Effector CD8-positive, alpha-beta T cell (primary cell): ENCODE results near the gene TUBGCP6.
"Not testable (repeated sequence)": the region's sequence is repeated elsewhere in the genome, so short reads cannot be mapped to it uniquely, and the experiment has no call there.

Experiments
- DNase-seq: peaks from one replicate; lab custom pipeline; 2025; lab: John Stamatoyannopoulos, UW

The TUBGCP6 gene

DNA sequence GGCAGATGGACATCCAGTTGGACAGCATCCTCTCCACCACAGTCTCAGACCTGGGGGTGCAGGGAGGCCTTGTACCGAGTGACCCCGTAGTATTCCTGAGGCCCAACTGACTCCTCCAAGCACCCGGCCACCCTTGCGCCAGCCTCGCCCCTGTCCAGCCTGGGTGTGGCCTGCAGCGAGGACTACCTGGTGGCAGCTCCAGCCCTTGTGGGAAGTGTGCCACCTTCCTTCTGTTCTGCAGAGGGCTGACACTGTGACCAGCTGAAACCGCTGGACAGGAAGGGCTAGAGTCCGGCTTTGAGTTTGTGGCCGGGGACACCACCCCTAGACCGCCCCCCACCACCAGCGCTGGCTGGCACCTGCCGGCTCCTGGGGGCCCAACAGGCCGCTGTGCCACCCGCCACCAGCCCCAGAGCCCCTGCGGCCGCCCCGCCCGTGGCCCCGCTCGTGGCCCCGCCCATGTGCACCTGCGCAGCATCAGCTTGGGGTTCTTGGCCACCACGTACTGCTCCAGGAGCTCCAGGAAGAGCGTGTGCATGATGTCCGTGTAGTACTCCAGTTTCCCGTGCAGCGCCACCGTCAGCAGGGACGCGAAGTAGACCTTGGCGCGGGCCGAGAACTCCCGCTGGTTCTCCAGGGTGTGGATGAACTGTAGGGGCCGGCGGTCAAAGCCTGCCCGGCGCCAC is 35.3 kb upstream of the TUBGCP6 start:
- DNase-seq = no peak

DNA sequence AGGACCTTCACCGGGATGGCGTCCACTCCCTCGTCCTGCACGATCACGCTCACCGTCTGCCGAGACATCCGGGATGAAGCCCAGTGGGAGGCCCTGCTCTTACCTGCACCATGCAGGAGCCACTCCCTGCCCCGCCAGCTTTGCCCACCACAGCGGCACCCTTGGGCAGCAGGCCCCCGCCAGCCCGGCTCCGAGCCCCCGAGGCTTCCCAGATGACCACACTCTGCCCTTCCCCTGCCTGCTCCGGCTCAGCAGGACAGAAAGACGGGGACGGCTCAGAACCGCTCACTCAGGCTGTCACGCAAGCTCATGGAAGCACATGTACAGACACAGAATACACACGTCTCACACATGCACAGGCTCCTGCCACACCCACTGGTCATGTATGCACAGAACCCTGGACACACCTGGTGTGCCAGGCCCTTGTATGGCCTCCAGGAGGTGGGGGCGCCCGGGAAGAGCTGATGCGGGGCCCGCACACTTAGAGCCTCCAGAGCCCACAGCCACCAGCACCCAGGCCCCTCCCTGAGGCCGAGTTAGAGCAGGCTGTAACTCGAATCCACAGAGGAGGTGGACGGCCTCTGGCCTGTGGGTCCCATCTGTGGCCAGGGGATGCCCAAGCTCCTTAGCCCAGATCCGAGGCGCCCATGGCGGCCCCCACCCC is 34.3 kb upstream of the TUBGCP6 start:
- no peak for DNase-seq

DNA sequence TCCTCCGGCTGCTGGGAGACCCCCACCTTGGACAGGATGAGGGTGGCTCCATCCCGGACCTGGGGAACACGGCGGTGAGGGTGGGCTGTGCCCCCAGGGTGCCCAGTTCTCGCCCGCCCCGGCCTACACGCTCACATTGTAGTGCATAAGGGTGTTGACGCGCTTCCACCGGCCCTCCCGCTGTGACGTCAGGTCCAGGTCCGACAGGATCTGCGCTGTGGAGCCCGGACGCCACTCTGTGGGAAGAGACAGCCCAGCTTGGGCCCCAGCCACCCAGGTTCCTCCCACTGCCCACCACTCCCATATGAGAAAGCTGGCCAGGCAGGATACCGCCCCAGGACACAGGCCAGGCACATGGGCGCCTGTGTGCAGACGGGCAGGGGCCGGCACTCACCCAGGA is 33.6 kb upstream of the TUBGCP6 start:
- DNase-seq = no peak

DNA sequence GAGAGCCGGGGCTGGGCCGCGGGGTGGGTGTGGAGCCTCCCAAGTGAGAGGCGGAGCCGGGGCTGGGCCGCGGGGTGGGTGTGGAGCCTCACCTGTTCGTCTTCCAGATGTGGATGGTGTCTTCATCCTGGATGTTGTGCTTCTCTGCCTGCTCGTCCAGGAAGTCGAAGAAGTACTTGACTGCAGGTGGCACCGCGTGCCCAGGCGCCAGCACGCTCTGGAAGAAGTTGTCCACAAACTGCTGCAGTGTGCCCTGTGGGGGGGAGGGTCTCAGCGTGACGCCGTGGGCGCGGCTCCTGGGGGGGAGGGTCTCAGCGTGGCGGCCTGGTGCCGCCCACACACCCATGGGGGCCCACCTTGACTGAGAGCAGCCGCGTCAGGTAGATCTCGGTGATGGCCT is 32.9 kb upstream of the TUBGCP6 start:
- DNase-seq = no peak

DNA sequence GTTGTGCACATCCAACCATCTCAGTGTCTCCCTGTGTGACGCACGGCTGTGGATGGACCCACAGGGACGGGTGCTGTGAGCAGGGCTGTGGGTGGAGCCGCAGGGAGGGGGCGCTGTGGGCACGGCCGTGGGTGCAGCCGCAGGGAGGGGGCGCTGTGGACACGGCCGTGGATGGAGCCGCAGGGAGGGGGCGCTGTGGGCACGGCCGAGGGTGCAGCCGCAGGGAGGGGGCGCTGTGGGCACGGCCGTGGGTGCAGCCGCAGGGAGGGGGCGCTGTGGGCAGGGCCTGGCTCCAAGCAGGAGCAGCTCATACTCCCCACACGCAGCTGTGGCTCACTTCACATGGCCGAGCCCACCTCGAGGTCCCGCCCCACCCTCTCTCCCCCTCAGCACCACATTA is 31.3 kb upstream of the TUBGCP6 start:
- DNase-seq = peak; percentile 39

DNA sequence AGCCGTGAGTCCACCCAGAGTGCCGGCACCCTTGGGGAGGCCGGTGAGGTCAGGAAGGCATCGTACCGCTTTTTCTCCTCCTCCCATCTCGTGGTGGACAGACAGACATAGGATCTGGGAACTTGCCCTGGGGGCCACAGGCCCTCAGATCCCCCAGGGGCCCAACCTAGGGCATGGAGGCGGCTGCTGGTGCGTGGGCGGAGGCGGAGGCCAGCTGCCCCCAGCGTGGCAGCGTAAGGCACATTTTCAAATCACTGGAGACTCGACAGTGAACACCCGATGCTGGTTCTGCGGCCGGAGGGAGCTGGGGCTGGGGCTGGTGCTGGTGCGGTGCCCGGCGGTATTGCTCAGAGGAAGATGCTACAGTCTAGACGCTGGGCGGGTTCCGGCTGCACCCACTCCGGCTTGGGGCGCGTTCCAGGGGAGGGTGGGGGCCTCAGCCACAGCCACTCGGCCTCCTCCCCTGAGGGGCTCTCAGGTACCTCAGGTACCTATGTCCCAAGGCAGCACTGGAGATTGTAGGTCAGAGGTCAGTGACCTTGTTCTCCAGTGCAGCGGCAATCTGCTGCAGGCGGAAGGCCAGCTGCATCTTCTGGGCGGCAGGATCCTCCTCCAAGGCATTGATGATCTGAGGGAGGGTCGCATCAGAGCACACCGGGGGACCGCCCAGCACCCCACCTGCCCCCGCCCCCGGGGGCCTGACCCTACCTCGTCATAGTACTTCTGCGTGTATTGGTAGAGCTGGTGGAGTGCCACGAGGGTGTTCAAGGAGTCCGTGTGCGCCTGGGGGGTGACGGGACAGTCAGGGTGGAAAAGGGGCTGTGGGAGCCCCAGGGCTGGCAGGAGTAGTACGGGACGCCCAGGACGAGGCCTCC is 30.6 kb upstream of the TUBGCP6 start:
- DNase-seq = no peak

DNA sequence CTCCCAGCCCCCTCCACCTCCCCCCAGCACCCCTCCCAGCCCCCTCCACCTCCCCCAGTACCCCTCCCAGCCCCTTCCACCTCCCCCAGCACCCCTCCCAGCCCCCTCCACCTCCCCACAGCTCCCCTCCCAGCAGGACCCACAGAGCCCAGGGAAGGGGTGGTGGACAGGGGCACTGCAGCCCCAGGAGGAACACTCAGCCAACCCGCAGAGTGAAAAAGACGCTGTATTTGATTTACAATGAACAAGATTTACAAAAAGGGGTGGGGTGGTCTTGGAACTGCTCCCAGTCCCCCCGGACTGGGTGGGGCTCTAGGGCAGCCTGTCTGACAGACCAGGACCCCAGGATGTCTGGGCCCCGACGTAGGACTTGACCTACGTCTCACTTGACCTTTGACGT is 29.9 kb upstream of the TUBGCP6 start:
- DNase-seq = no peak

DNA sequence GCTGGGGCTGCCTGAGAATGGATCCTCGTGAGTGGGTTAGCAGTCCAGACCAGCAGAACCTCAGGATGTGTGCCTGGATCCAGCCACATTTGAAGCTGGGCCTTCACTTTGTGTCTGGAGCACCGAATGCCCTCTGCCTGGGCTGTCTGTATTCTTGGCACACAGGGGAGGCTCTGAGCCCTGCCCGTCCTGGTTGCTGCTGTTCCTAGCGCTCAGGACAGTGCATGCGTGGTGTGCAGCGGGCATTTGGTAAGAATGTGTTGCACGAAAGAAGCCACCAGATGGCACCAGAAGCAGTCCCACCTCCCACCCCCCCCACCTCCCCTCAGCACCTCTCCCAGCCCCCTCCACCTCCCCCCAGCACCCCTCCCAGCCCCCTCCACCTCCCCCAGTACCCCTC is 29.5 kb upstream of the TUBGCP6 start:
- no peak for DNase-seq

DNA sequence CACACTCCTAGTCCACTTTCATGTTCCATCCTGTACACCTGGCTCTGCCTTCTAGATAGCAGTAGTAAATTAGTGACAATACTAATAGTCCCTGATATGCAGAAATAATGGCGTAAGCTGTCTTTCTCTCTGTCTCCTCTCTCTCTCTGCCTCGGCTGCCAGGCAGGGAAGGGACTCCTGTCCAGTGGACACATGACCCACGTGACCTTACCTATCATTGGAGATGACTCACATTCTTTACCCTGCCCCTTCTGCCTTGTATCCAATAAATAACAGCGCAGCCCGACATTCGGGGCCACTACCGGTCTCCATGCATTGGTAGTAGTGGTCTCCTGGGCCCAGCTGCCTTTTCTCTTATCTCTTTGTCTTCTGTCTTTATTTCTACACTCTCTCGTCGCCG is 29.0 kb upstream of the TUBGCP6 start:
- not testable (repeated sequence) for DNase-seq

DNA sequence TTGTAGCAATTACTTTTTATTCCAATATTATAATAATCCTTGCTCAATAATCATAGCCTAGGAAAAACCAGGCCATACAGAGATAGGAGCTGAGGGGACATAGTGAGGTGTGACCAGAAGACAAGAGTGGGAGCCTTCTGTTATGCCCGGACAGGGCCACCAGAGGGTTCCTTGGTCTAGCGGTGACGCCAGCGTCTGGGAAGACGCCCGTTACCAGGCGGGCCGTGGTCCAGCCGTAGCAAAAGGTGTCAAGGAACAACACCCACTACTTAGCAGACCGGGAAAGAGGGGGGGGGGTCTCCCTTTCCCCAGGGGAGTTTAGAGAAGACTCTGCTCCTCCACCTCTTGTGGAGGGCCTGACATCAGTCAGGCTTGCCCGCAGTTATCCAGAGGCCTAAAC is 28.5 kb upstream of the TUBGCP6 start:
- not testable (repeated sequence) for DNase-seq

DNA sequence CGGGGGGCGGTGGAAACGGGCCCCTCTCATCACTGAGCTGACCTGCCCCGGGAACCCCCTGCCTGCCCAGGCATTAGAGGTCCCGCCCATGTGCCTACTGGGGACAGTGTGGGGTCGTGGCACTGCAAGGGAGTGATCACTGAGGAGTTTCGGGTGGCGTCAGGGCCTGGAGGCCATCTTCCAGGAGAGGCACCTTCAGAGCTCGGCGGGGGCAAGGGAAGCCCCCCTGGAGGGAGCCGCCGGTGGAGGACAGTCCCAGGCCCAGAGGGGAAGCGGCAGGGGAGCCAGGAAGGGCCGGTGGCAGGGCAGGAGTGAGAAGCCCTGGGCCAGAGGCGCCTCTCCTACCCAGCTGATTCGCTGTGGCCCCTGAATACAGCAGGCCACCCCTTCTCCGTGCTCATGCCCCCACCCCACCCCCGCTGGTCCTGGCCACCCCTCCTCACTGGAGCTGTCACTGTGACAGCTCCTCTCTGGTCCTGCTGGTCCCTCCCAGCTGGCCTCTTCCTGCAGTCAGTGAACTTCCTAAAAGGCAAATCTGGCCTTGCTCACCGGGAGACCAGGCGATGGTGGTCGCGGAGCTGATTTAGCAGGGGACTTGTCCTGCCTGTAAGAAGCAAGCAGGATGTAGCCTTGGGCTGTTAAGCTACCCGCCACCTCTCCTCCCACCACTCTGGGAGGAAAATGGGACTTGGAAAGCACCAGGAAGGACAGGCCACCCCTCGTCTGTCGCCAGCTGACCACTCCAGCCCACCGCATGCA is 27.4 kb upstream of the TUBGCP6 start:
- DNase-seq = no peak

DNA sequence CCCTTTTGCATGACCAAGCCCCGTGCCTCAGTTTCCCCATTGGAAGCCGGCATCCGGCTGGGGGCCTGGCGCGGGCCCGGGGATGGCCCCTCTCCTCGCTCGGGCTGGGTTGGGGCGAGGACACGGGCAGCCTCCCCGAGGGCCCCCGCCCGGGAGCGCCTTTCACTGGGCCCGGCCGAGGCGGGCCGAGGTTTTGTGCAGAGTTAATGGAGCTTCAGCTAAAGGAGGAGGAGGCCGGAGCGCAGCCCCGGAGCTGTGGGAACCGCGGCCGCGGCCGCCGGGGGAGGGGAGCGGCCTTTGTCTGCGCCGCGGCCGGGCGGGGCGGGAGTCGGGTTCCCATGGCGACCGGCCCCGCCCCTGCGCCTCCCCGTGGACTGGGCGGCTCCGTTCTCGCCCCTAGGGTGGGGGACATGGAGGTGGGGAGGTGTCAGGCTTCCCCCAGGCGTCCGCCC is 26.7 kb upstream of the TUBGCP6 start:
- peak; percentile 12 for DNase-seq

DNA sequence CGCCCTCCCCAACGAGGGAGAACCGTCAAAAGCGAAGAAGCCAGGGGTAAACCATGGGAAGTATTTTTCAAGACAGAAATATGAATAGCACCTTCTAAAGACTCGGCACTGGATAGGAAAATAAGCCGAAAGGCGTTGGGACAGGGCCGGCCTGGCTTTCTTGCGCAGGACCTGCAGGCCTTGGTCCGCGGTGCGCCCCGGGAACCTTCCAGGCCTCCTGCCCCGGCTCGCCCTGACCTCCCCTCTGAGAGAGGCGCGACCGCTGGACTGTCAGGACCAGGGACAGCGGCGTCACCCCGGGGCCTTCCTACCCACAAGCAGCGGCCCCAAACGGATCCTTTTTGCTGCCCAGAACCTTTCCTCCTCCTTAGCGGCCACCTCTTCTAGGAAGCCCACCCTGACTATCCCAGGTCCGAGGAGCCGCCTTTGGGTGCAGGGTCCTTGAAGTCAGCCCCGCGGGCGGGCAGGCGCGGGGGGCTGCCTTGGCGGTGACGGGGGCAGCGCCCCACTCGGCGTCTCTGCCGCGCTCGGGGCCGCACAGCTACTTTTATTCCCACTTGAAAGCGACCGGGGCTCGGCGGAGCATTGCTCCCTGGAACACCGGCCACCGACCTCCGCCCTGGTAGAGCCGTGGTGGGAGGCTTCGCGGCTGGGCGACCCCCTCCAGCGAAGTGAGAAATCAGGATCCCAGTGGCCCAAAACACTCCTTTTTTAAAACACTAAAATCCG is 26.0 kb upstream of the TUBGCP6 start:
- peak; percentile 49 for DNase-seq

DNA sequence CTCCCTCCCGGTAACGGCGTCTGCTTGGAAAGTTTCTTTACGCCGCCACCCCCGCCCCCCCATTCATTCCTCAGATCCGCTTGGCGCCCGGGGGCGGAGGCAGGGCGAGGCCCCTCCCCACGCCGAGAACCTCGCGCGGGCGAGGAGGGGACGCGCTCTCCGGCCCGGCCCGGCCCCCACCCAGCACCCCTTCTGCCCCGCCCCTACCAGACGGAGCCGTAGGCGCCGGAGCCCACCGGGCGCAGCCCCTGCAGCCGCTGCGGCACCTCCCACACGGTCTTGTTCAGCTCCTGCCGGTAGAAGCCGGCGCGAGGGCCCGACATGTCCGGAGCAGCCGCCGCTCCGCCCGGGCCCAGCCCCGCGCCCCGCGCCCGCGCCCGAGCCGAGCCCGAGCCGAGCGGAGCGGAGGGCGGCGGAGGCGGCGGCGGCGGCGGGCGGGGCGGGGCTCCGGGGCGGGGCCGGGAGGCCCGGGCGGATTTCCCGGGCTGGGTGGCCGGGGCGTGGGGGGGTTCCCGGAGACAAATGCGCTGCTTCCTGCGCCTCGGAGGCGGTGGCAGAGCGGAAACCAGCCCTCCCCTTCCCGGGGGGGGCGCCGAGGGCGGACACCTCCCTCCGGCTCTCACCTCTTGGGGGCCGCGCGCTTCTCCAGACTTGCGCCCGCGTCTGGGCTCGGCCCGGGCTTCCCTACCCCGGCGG is 25.3 kb upstream of the TUBGCP6 start, which contains the start of gene MAPK11:
MAPK11 (minus strand) TSS at position 411 of the 696 bp plus-strand sequence; CDS start at position 323, 88 bp downstream.
- DNase-seq = peak; percentile 32

DNA sequence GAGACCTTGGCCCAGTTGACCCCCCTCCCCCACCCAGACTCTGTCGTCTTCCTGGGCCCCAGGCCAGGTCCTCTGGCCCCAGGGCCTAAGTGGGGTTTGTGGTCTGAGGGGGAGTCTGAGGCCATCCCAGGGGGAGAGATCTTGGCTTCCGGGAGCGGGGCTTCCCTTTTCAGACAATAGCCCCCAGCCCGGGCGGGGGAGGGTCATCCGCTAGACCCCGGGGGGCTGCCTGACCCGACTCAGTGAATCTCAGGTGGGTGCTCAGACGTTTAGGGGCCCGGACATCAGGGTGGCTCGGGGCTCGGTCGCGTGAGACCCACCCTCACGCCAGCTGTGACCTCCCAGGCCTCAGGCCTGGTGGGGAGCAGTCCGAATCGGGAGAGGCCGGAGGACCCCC is 24.7 kb upstream of the TUBGCP6 start:
- DNase-seq = no peak

DNA sequence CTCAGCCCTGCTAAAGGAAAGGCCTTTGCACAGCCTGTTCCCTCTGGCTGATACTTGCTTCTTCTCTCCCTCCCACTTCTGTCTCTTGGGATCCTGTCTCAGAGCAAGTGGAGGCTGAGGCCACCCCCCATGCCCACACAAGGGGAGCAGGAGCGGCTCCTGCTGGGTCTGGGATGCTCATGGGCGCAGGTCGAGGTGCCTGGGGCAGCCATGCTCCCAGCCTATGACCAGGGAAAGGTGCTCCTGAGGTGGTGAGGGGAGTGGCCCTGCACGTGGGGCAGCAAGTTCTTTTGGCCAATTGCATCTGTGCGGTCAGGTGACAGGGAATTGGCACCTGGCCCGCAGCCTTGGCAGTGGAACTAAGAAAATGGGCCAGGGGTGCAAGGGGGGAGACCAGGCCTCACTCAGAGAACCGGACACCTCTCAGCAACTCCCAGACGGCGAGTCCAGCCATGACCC is 23.9 kb upstream of the TUBGCP6 start:
- no peak for DNase-seq

DNA sequence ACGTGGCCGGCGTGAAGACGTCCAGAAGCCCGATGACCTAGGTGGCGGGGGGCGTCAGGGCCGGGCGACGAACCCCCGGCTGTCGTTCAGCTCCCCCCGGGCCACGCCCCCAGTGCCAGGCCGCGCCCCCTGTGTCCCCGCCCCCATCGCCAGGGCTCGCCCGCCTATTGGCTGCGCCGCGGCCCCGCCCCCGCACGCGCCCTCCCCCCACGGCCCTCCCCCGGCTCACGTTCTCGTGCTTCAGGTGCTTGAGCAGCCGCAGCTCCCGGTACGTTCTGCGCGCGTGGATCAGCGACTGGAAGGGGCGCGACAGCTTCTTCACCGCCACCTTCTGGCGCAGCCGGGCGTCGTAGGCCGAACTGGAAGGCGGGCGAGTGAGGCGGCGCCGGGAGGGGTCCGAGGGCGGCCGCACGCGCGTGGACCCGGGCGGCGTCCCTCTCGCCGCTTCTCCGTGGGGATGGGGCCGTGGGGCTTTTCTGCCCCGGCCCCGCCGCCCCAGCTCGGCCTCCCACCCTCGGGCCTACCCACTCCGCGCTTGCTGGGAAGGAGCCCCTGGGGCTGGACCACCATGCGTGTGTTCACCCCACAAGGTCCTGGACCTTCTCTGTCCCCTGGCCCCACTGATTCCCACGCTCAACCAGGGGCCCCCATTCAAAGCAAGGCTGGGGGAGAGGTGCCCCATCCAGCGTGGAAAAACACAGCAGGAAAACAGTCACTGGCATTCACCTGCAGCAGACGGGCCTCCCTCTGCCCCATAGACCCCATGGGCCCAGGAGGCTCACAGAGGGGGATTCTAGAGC is 23.0 kb upstream of the TUBGCP6 start:
- DNase-seq = peak; percentile 32

DNA sequence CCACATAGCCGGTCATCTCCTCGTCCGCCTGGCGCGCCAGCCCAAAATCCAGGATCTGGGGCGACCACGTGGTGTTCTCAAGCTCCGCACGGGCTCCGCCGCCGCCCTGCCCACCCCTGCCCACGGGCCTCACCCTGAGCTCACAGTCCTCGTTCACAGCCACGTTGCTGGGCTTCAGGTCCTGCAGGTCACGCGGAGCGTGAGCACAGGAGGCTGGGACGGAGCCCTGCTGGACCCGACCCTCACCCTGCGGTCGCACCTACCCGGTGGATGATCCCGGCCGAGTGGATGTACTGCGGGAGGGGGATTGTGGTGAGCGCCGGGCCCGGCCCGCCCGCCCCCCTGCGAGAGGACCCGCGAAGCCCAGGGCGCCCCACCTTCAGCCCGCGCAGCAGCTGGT is 22.2 kb upstream of the TUBGCP6 start:
- DNase-seq = no peak

DNA sequence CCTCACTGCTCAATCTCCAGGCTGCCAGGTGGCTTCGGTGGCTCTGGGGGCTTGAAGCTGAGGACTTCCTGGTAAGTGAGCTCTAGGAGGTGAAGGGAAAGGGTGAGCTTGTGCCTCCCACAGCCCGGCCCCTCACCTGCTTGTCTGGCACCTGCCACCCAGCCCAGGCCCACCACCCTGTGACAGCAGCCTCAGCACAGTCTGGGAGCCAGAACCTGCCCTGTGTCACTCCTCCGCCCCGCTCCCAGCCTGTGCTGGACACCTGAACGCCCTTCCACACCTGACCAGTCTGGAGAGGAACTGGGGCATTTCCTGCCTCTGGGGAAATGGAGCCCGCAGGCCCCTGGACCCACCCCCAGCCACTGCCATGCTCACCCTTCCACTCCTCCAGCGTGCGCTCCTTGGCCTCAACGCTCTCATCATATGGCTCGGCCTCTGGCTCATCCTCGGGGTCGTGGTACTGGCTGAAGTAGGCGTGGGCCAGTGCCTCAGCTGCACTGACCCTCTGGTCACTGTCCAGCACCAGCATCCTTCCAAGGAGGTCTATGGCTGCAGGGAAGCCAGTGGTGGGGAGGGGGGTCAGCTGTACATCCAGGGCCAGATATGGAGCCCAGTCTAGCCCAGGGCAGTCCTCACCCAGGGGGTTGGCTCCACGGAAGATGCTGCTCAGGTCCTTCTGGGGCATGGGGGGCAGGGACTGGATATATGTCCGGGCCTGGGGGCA is 20.3 kb upstream of the TUBGCP6 start:
- no peak for DNase-seq
